ENCODE results near the gene PHF20.
A peak's percentile ranks its signal among the peaks of the same experiment; 100 is the strongest.

Gene PHF20

DNA sequence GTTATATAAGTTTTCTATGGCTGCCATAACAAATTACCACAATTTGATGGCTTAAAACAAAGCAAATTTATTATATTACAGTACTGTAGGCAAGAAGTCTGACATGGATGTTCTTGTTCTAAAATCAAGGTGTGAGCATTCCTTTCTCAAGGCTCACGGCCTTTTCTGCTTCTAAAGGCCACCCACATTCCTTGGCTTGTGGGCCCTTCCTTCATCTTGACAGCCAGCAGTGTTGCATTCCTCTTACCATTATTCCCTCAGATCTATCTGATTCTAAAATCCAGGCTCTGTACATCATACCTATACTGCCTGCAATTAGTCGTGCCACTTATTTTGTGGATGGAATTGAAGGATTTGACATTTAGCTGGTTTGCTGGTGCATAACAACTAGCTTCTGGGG, 200.2 kb downstream of the PHF20 start:
- no peak overlapping the region for H3K4ac ChIP-seq (ENCODE audit: low read depth, low read length)
- no peak overlapping the region for H2BK120ac ChIP-seq (ENCODE audit: insufficient read depth, low read length, poor library complexity)
- no peaks in the 10 kb centered on the region for H3K9me3 ChIP-seq (ENCODE audit: insufficient read depth, low read depth, low read length)
- no peak overlapping the region for H2AK5ac ChIP-seq (ENCODE audit: low read length)
- H2AFZ ChIP-seq (ENCODE audit: insufficient read depth, low read length, poor library complexity) = no peak overlapping the region
- no peak overlapping the region for H4K91ac ChIP-seq (ENCODE audit: low read depth, low read length)
- no peak overlapping the region for H3K23ac ChIP-seq (ENCODE audit: low read length)
- H3K36me3 ChIP-seq (ENCODE audit: control insufficient read depth in 1 of 2, insufficient read depth in 2 of 2, low read length in 2 of 2) = no peaks in the 10 kb centered on the region
- no peak overlapping the region for H2BK12ac ChIP-seq (ENCODE audit: low read length)
- H3K9ac ChIP-seq (ENCODE audit: low read length) = no peak overlapping the region
- H3K79me2 ChIP-seq (ENCODE audit: control insufficient read depth, insufficient read depth, low read length, poor library complexity) = no peaks in the 10 kb centered on the region
- no peak overlapping the region for H4K8ac ChIP-seq (ENCODE audit: low read depth, low read length)
- no peak overlapping the region for H4K12ac ChIP-seq (ENCODE audit: low read depth, low read length)
- H3K4me1 ChIP-seq (ENCODE audit: control insufficient read depth in 1 of 2, insufficient read depth in 2 of 2, low read length in 2 of 2) = peaks cover 0 to 4% of the 10 kb centered on the region in 2 experiments
- H3K14ac ChIP-seq (ENCODE audit: low read length) = no peak overlapping the region
- H3K79me1 ChIP-seq (ENCODE audit: low read length) = no peaks in the 10 kb centered on the region
- no CpG with 5 or more reads among the region's 2 CpGs for whole genome bisulfite sequencing (ENCODE audit: extremely low coverage, insufficient coverage, insufficient read length)
- H3K4me3 ChIP-seq (ENCODE audit: low read depth, low read length) = no peak overlapping the region
- H2BK5ac ChIP-seq (ENCODE audit: low read depth, low read length, poor library complexity) = no peak overlapping the region
- peak; percentile 7 to 56 for DNase-seq
- H3K27ac ChIP-seq (ENCODE audit: low read depth, low read length) = no peak overlapping the region
- no peaks in the 10 kb centered on the region for H3K27me3 ChIP-seq (ENCODE audit: insufficient read depth, low read length)
- H3K18ac ChIP-seq (ENCODE audit: low read length) = no peak overlapping the region
- no peak overlapping the region for H3K4me2 ChIP-seq (ENCODE audit: low read length)

DNA sequence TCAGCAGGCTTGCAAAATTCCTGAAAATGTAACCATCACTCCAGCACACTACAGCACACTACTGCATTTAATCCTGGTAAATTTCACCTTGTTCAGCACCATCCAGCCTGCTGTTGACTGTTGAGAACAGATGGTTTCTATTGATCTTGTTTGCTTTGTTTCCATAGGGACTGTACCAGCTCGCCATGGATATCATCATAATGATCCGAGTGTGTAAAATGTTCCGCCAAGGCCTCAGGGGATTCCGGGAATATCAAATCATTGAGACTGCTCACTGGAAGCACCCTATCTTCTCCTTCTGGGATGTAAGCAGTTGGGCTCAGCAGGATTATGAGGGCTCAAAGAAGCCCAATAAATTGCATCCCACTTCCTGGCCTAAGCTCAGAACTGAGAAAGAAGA, 200.6 kb downstream of the PHF20 start:
- peaks cover 0 to 4% of the 10 kb centered on the region in 2 experiments for H3K4me1 ChIP-seq (ENCODE audit: control insufficient read depth in 1 of 2, insufficient read depth in 2 of 2, low read length in 2 of 2)
- no peak overlapping the region for H2BK12ac ChIP-seq (ENCODE audit: low read length)
- no CpG with 5 or more reads among the region's 4 CpGs for WGBS (ENCODE audit: extremely low coverage, insufficient coverage, insufficient read length)
- no peaks in the 10 kb centered on the region for H3K79me2 ChIP-seq (ENCODE audit: control insufficient read depth, insufficient read depth, low read length, poor library complexity)
- H3K23ac ChIP-seq (ENCODE audit: low read length) = no peak overlapping the region
- H3K27me3 ChIP-seq (ENCODE audit: insufficient read depth, low read length) = no peaks in the 10 kb centered on the region
- no peaks in the 10 kb centered on the region for H3K79me1 ChIP-seq (ENCODE audit: low read length)
- no peak for DNase-seq
- H3K14ac ChIP-seq (ENCODE audit: low read length) = no peak overlapping the region
- no peak overlapping the region for H2AK5ac ChIP-seq (ENCODE audit: low read length)
- H3K4me3 ChIP-seq (ENCODE audit: low read depth, low read length) = no peak overlapping the region
- no peak overlapping the region for H3K9ac ChIP-seq (ENCODE audit: low read length)
- no peaks in the 10 kb centered on the region for H3K9me3 ChIP-seq (ENCODE audit: insufficient read depth, low read depth, low read length)
- no peak overlapping the region for H2AFZ ChIP-seq (ENCODE audit: insufficient read depth, low read length, poor library complexity)
- H2BK120ac ChIP-seq (ENCODE audit: insufficient read depth, low read length, poor library complexity) = no peak overlapping the region
- no peak overlapping the region for H4K12ac ChIP-seq (ENCODE audit: low read depth, low read length)
- no peaks in the 10 kb centered on the region for H3K36me3 ChIP-seq (ENCODE audit: control insufficient read depth in 1 of 2, insufficient read depth in 2 of 2, low read length in 2 of 2)
- no peak overlapping the region for H4K8ac ChIP-seq (ENCODE audit: low read depth, low read length)
- H3K18ac ChIP-seq (ENCODE audit: low read length) = no peak overlapping the region
- no peak overlapping the region for H3K27ac ChIP-seq (ENCODE audit: low read depth, low read length)
- H3K4ac ChIP-seq (ENCODE audit: low read depth, low read length) = no peak overlapping the region
- no peak overlapping the region for H3K4me2 ChIP-seq (ENCODE audit: low read length)
- H4K91ac ChIP-seq (ENCODE audit: low read depth, low read length) = no peak overlapping the region
- no peak overlapping the region for H2BK5ac ChIP-seq (ENCODE audit: low read depth, low read length, poor library complexity)

- Histone ChIP-seq H3K9me3 (ENCODE audit: insufficient read depth, low read depth, low read length) (no peaks in the 10 kb centered on the region), H3K36me3 (ENCODE audit: control insufficient read depth in 1 of 2, insufficient read depth in 2 of 2, low read length in 2 of 2) (no peaks in the 10 kb centered on the region), H3K4me2 (ENCODE audit: low read length) (no peak overlapping the region), H3K4ac (ENCODE audit: low read depth, low read length) (no peak overlapping the region), H3K14ac (ENCODE audit: low read length) (no peak overlapping the region), H3K79me1 (ENCODE audit: low read length) (no peaks in the 10 kb centered on the region), H2AFZ (ENCODE audit: insufficient read depth, low read length, poor library complexity) (no peak overlapping the region), H3K9ac (ENCODE audit: low read length) (no peak overlapping the region), H3K23ac (ENCODE audit: low read length) (no peak overlapping the region), H4K12ac (ENCODE audit: low read depth, low read length) (no peak overlapping the region), H2BK5ac (ENCODE audit: low read depth, low read length, poor library complexity) (no peak overlapping the region), H4K91ac (ENCODE audit: low read depth, low read length) (no peak overlapping the region), H3K79me2 (ENCODE audit: control insufficient read depth, insufficient read depth, low read length, poor library complexity) (no peaks in the 10 kb centered on the region), H3K4me3 (ENCODE audit: low read depth, low read length) (no peak overlapping the region), H3K27ac (ENCODE audit: low read depth, low read length) (no peak overlapping the region), H3K18ac (ENCODE audit: low read length) (no peak overlapping the region), H2BK12ac (ENCODE audit: low read length) (no peak overlapping the region), H4K8ac (ENCODE audit: low read depth, low read length) (no peak overlapping the region), H2BK120ac (ENCODE audit: insufficient read depth, low read length, poor library complexity) (no peak overlapping the region), H3K4me1 (ENCODE audit: control insufficient read depth in 1 of 2, insufficient read depth in 2 of 2, low read length in 2 of 2) (no peaks in the 10 kb centered on the region), H2AK5ac (ENCODE audit: low read length) (no peak overlapping the region), H3K27me3 (ENCODE audit: insufficient read depth, low read length) (no peaks in the 10 kb centered on the region)
- no CpG with 5 or more reads among the region's 4 CpGs for WGBS (ENCODE audit: extremely low coverage, insufficient coverage, insufficient read length)
- no peak for DNase-seq
Measured at GRCh38 chr20:35974256-35974655, 202.4 kb downstream of the PHF20 start.

DNA sequence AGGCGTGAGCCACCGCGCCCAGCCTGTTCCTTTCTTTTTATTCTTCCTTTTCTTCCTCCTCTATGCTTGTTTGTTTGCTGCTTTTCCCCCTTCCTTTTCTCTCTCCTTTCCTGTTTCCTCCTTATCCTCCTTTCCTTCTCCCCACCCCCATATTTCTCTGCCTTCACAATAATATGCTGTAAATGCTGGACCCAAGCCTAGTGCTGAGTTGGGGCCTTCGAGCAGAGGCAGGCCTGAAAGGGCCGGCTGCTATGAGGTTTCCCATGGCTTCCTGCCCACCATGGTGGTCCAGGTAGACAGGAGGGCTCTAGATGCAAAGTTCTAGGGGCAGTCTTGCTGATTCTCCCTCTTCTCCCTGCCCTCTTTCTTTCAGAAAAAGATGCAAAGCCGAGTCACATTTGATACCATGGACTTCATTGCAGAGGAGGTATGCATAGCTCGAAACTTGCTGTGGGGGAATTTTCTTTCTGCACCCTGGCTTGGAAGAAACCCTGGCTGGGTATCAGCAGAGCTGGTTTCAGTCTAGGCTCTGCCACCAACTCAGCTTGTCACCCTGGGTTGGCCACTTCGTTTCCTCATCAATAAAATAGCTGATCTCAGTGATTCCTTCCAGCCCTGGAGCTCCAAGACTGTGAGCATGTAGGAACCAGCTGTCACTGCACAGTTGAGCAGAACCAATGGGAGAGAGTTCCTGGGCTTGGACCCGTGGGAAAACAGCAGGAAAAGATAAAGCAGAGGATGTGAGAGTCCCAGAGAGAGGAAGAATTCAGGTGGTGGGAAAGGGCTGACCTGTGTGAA, 204.0 kb downstream of the PHF20 start:
- no peak for DNase-seq
- H3K4me2 ChIP-seq (ENCODE audit: low read length) = no peak overlapping the region
- no peak overlapping the region for H3K18ac ChIP-seq (ENCODE audit: low read length)
- H3K4me1 ChIP-seq (ENCODE audit: control insufficient read depth in 1 of 2, insufficient read depth in 2 of 2, low read length in 2 of 2) = no peaks in the 10 kb centered on the region
- H3K27me3 ChIP-seq (ENCODE audit: insufficient read depth, low read length) = no peaks in the 10 kb centered on the region
- H2AFZ ChIP-seq (ENCODE audit: insufficient read depth, low read length, poor library complexity) = no peak overlapping the region
- H3K79me2 ChIP-seq (ENCODE audit: control insufficient read depth, insufficient read depth, low read length, poor library complexity) = no peaks in the 10 kb centered on the region
- H2BK5ac ChIP-seq (ENCODE audit: low read depth, low read length, poor library complexity) = no peak overlapping the region
- H3K9ac ChIP-seq (ENCODE audit: low read length) = no peak overlapping the region
- no peak overlapping the region for H2AK5ac ChIP-seq (ENCODE audit: low read length)
- H3K4ac ChIP-seq (ENCODE audit: low read depth, low read length) = no peak overlapping the region
- WGBS (ENCODE audit: extremely low coverage, insufficient coverage, insufficient read length) = no CpG with 5 or more reads among the region's 9 CpGs
- no peak overlapping the region for H4K8ac ChIP-seq (ENCODE audit: low read depth, low read length)
- no peak overlapping the region for H3K27ac ChIP-seq (ENCODE audit: low read depth, low read length)
- no peak overlapping the region for H3K23ac ChIP-seq (ENCODE audit: low read length)
- H4K91ac ChIP-seq (ENCODE audit: low read depth, low read length) = no peak overlapping the region
- H2BK12ac ChIP-seq (ENCODE audit: low read length) = no peak overlapping the region
- no peaks in the 10 kb centered on the region for H3K9me3 ChIP-seq (ENCODE audit: insufficient read depth, low read depth, low read length)
- no peaks in the 10 kb centered on the region for H3K79me1 ChIP-seq (ENCODE audit: low read length)
- H2BK120ac ChIP-seq (ENCODE audit: insufficient read depth, low read length, poor library complexity) = no peak overlapping the region
- H3K36me3 ChIP-seq (ENCODE audit: control insufficient read depth in 1 of 2, insufficient read depth in 2 of 2, low read length in 2 of 2) = no peaks in the 10 kb centered on the region
- H3K4me3 ChIP-seq (ENCODE audit: low read depth, low read length) = no peak overlapping the region
- peak overlapping the region; percentile 16 for H4K12ac ChIP-seq (ENCODE audit: low read depth, low read length)
- H3K14ac ChIP-seq (ENCODE audit: low read length) = no peak overlapping the region
